H9 (cell line): ENCODE results near the gene TCF4. TPM values are rescaled to one million over a fixed set of nuclear protein-coding genes. Genes with fewer than 3 reads are reported as not detected.

Experiments used
- DNase-seq: peaks from one replicate; pipeline ENCODE4 v3.0.0-alpha.2; 2017
- H2AFZ ChIP-seq: one replicate; pipeline ENCODE4 v1.6.1; 2013; ENCODE audit warnings: mild to moderate bottlenecking, low read length, control low read depth, moderate library complexity
- H2AK5ac ChIP-seq: 2 replicates; pipeline ENCODE4 v1.6.1; 2013; ENCODE audit warnings: low read length, control low read depth, mixed read lengths; ENCODE audit not compliant: insufficient read length
- H2BK120ac ChIP-seq: one replicate; pipeline ENCODE4 v1.6.1; 2013; ENCODE audit warnings: low read depth, mild to moderate bottlenecking, low read length, control low read depth, inconsistent platforms; ENCODE audit not compliant: poor library complexity, severe bottlenecking
- H2BK12ac ChIP-seq: 2 replicates; pipeline ENCODE4 v1.6.1; 2013; ENCODE audit warnings: low read length, control low read depth, mixed read lengths, low read depth; ENCODE audit not compliant: insufficient read length
- H2BK15ac ChIP-seq: 2 replicates; pipeline ENCODE4 v1.6.1; 2013; ENCODE audit warnings: low read depth, low read length, control low read depth
- H2BK20ac ChIP-seq: one replicate; pipeline ENCODE4 v1.6.1; 2013; ENCODE audit warnings: low read depth, mild to moderate bottlenecking, low read length, control low read depth, inconsistent platforms; ENCODE audit not compliant: poor library complexity, severe bottlenecking
- H2BK5ac ChIP-seq: 2 replicates; pipeline ENCODE4 v1.6.1; 2013; ENCODE audit warnings: low read length, control low read depth, mixed read lengths; ENCODE audit not compliant: insufficient read length
- H3K14ac ChIP-seq: 2 replicates; pipeline ENCODE4 v1.6.1; 2013; ENCODE audit warnings: low read length, control low read depth; ENCODE audit not compliant: insufficient read depth
- H3K18ac ChIP-seq: 2 replicates; pipeline ENCODE4 v1.6.1; 2013; ENCODE audit warnings: low read depth, mild to moderate bottlenecking, mixed read lengths, low read length, control low read depth; ENCODE audit not compliant: insufficient read length
- H3K23ac ChIP-seq: 2 replicates; pipeline ENCODE4 v1.6.1; 2013; ENCODE audit warnings: low read length, control low read depth, mixed read lengths, low read depth; ENCODE audit not compliant: insufficient read length
- H3K23me2 ChIP-seq: 2 replicates; pipeline ENCODE4 v1.6.1; 2013; ENCODE audit warnings: low read depth, mild to moderate bottlenecking, mixed read lengths, low read length, control low read depth; ENCODE audit not compliant: insufficient read length, poor library complexity, severe bottlenecking
- H3K27ac ChIP-seq: 2 replicates; pipeline ENCODE4 v1.5.1; 2013; ENCODE audit warnings: low read length, control low read depth, mixed read lengths, low read depth; ENCODE audit not compliant: insufficient read length
- H3K27me3 ChIP-seq: 2 replicates; pipeline ENCODE4 v1.6.1; 2013; ENCODE audit warnings: low read length, control low read depth, inconsistent platforms; ENCODE audit not compliant: insufficient read depth
- H3K4ac ChIP-seq: 2 replicates; pipeline ENCODE4 v1.6.1; 2013; ENCODE audit warnings: low read depth, mild to moderate bottlenecking, control low read depth, inconsistent platforms, low read length, moderate library complexity
- H3K4me1 ChIP-seq: 2 replicates; pipeline ENCODE4 v1.6.1; 2013; ENCODE audit warnings: low read length, control low read depth, inconsistent platforms; ENCODE audit not compliant: insufficient read depth
- H3K4me2 ChIP-seq: 2 replicates; pipeline ENCODE4 v1.6.1; 2013; ENCODE audit warnings: low read length, control low read depth, mixed read lengths; ENCODE audit not compliant: insufficient read length, insufficient read depth
- H3K56ac ChIP-seq: 2 replicates; pipeline ENCODE4 v1.6.1; 2013; ENCODE audit warnings: low read depth, mild to moderate bottlenecking, mixed read lengths, low read length, control low read depth; ENCODE audit not compliant: insufficient read length
- H3K79me1 ChIP-seq: 2 replicates; pipeline ENCODE4 v1.6.1; 2013; ENCODE audit warnings: low read depth, mild to moderate bottlenecking, moderate library complexity, low read length, control low read depth, inconsistent platforms; ENCODE audit not compliant: insufficient read depth, poor library complexity, severe bottlenecking
- H3K79me2 ChIP-seq: 2 replicates; pipeline ENCODE4 v1.6.1; 2013; ENCODE audit warnings: low read length, control low read depth, inconsistent platforms; ENCODE audit not compliant: insufficient read depth
- H3K9ac ChIP-seq: 2 replicates; pipeline ENCODE4 v1.6.1; 2013; ENCODE audit warnings: low read length, control low read depth, mixed read lengths; ENCODE audit not compliant: insufficient read length; ENCODE audit errors: extremely low read depth
- H3K9me3 ChIP-seq: one replicate; pipeline ENCODE4 v1.6.1; 2013; ENCODE audit warnings: low read depth, low read length, inconsistent platforms; ENCODE audit not compliant: control insufficient read depth
- H3T11ph ChIP-seq: one replicate; pipeline ENCODE4 v1.6.1; 2013; ENCODE audit warnings: mild to moderate bottlenecking, low read length, control low read depth, inconsistent platforms
- H4K20me1 ChIP-seq: one replicate; pipeline ENCODE4 v1.6.1; 2013; ENCODE audit not compliant: control insufficient read depth, insufficient read length, insufficient read depth
- H4K5ac ChIP-seq: 2 replicates; pipeline ENCODE4 v1.6.1; 2013; ENCODE audit warnings: low read depth, mild to moderate bottlenecking, mixed read lengths, low read length, control low read depth; ENCODE audit not compliant: insufficient read length
- H4K8ac ChIP-seq: replicated peaks from 2 replicates; pipeline ENCODE4 v1.6.1; 2013; ENCODE audit warnings: low read length, control low read depth, mixed read lengths, low read depth; ENCODE audit not compliant: insufficient read length
- H4K91ac ChIP-seq: 2 replicates; pipeline ENCODE4 v1.6.1; 2013; ENCODE audit warnings: low read depth, mild to moderate bottlenecking, moderate library complexity, mixed read lengths, low read length, control low read depth; ENCODE audit not compliant: insufficient read length
- H3K27ac Mint-ChIP-seq, 3 experiments: 2 replicates in 2 of 3; 3 replicates in 1 of 3; pipeline ENCODE4 v1.8.0; 2020 to 2021; ENCODE audit warnings: mixed read lengths in 3 of 3, mild to moderate bottlenecking in 1 of 3, moderate library complexity in 1 of 3
- H3K27me3 Mint-ChIP-seq: 2 replicates; pipeline ENCODE4 v1.8.0; 2021; ENCODE audit warnings: low read depth, mild to moderate bottlenecking, moderate library complexity, mixed read lengths
- H3K36me3 Mint-ChIP-seq, 3 experiments: 2 replicates in 2 of 3; 3 replicates in 1 of 3; pipeline ENCODE4 v1.8.0; 2020 to 2021; ENCODE audit warnings: low read depth in 3 of 3, mixed read lengths in 3 of 3; ENCODE audit not compliant: insufficient read depth in 1 of 3
- H3K4me1 Mint-ChIP-seq, 2 experiments: 2 replicates each; pipeline ENCODE4 v1.8.0; 2020; ENCODE audit warnings: mixed read lengths in 2 of 2
- H3K4me3 Mint-ChIP-seq, 2 experiments: 2 replicates in 1 of 2; 3 replicates in 1 of 2; pipeline ENCODE4 v1.8.0; 2020 to 2021; ENCODE audit warnings: mild to moderate bottlenecking in 2 of 2, mixed read lengths in 2 of 2, moderate library complexity in 1 of 2
- H3K9me3 Mint-ChIP-seq, 2 experiments: 2 replicates in 1 of 2; 3 replicates in 1 of 2; pipeline ENCODE4 v1.8.0; 2020; ENCODE audit warnings: mild to moderate bottlenecking in 2 of 2, mixed read lengths in 2 of 2, moderate library complexity in 1 of 2
- WGBS: extraction: QIAGEN DNeasy Blood & Tissue Kit; methylation state at CpG from one replicate; pipeline ENCODE4 v1.1.7; 2013; ENCODE audit warnings: missing lambda C conversion rate, low lambda C conversion rate, mixed read lengths; ENCODE audit not compliant: insufficient read length; ENCODE audit errors: extremely low coverage; 5-methylcytosine and 5-hydroxymethylcytosine counted together
- total RNA-seq: library from RNA; stranded (reverse); gene quantifications from 2 replicates; pipeline ENCODE4 v1.2.1, GENCODE V29; 2021
- TF ChIP-seq, protein P1 (sequence below): fragments of 200-600 bp; sonication (generic); conservative IDR thresholded peaks from 3 replicates; pipeline ENCODE4 v1.8.0; 2021; ENCODE audit warnings: antibody characterized with exemption, mild to moderate bottlenecking

The TCF4 gene
- total RNA-seq, 1 experiment from 2014 or later = 99.4 TPM

GRCh38 chr18:55349685-55350084 is 238.3 kb downstream of the TCF4 start:
- no peaks in the 10 kb centered on the region for H3K23me2 ChIP-seq
- peak overlapping the region; percentile 31 to 97 (median 93); a peak in 6 of 7 replicates for H3K27ac Mint-ChIP-seq
- no peak overlapping the region for H3K56ac ChIP-seq
- no peak overlapping the region for H3K14ac ChIP-seq
- no peak overlapping the region for H2BK12ac ChIP-seq
- no peak overlapping the region for H2BK120ac ChIP-seq
- no peak for DNase-seq
- H2AK5ac ChIP-seq = no peak overlapping the region
- no peak overlapping the region for H3K9ac ChIP-seq
- no peaks in the 10 kb centered on the region; a peak in 1 of 7 replicates for H3K36me3 Mint-ChIP-seq
- H3T11ph ChIP-seq = no peak overlapping the region
- peaks cover 10% of the 10 kb centered on the region for H3K4me1 ChIP-seq
- no peak overlapping the region for H4K91ac ChIP-seq
- no peak overlapping the region for H2BK15ac ChIP-seq
- no peak overlapping the region for H3K4ac ChIP-seq
- peak overlapping the region in 1 of 2 experiments; percentile 11; a peak in 2 of 5 replicates for H3K4me3 Mint-ChIP-seq
- H3K9me3 Mint-ChIP-seq = no peaks in the 10 kb centered on the region
- no peak overlapping the region for H2BK20ac ChIP-seq
- H4K5ac ChIP-seq = no peak overlapping the region
- H3K4me1 Mint-ChIP-seq = peaks cover 72 to 87% of the 10 kb centered on the region in 2 experiments
- no peak overlapping the region for H3K18ac ChIP-seq
- WGBS = no CpG with 5 or more reads among the region's 1 CpG
- H3K27me3 ChIP-seq = no peaks in the 10 kb centered on the region; the same call in 1 of the 2 replicates
- H2BK5ac ChIP-seq = no peak overlapping the region
- 0 out of 2 replicates have a peak, but pooled peaks cover under 1% of the 10 kb centered on the region for H3K79me2 ChIP-seq
- H2AFZ ChIP-seq = no peak overlapping the region
- TF ChIP-seq, protein P1, sequence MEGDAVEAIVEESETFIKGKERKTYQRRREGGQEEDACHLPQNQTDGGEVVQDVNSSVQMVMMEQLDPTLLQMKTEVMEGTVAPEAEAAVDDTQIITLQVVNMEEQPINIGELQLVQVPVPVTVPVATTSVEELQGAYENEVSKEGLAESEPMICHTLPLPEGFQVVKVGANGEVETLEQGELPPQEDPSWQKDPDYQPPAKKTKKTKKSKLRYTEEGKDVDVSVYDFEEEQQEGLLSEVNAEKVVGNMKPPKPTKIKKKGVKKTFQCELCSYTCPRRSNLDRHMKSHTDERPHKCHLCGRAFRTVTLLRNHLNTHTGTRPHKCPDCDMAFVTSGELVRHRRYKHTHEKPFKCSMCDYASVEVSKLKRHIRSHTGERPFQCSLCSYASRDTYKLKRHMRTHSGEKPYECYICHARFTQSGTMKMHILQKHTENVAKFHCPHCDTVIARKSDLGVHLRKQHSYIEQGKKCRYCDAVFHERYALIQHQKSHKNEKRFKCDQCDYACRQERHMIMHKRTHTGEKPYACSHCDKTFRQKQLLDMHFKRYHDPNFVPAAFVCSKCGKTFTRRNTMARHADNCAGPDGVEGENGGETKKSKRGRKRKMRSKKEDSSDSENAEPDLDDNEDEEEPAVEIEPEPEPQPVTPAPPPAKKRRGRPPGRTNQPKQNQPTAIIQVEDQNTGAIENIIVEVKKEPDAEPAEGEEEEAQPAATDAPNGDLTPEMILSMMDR = no peak
- H3K79me1 ChIP-seq = peaks cover 3% of the 10 kb centered on the region
- H3K23ac ChIP-seq = no peak overlapping the region
- peak overlapping the region; percentile 12 for H3K4me2 ChIP-seq
- no peaks in the 10 kb centered on the region for H3K27me3 Mint-ChIP-seq
- no peaks in the 10 kb centered on the region for H4K20me1 ChIP-seq
- no peaks in the 10 kb centered on the region for H3K9me3 ChIP-seq
- no peak overlapping the region for H4K8ac ChIP-seq
- H3K27ac ChIP-seq = peak overlapping the region; percentile 59
